ENCODE data around the gene ZNF346.

Gene ZNF346

GRCh38 chr5:177065491-177065890 is 43.0 kb downstream of the ZNF346 start:
- no peak overlapping the region for H3K4me3 ChIP-seq (ENCODE audit: low read depth, low read length)

GRCh38 chr5:177066224-177066623 is 43.7 kb downstream of the ZNF346 start:
- H3K4me3 ChIP-seq (ENCODE audit: low read depth, low read length): no peak overlapping the region

- H3K4me3 ChIP-seq (ENCODE audit: low read depth, low read length): no peak overlapping the region
Observed at GRCh38 chr5:177067503-177067902, 45.0 kb downstream of the ZNF346 start.

- H3K4me3 ChIP-seq (ENCODE audit: low read depth, low read length): no peak overlapping the region
Observed at GRCh38 chr5:177070536-177071191, 48.2 kb downstream of the ZNF346 start.

GRCh38 chr5:177071666-177072385 is 49.3 kb downstream of the ZNF346 start:
- H3K4me3 ChIP-seq (ENCODE audit: low read depth, low read length): no peak overlapping the region

GRCh38 chr5:177077335-177077734 is 54.8 kb downstream of the ZNF346 start:
- no peak overlapping the region for H3K4me3 ChIP-seq (ENCODE audit: low read depth, low read length)

- no peak overlapping the region for H3K4me3 ChIP-seq (ENCODE audit: low read depth, low read length)
Observed at GRCh38 chr5:177079606-177080005, 57.1 kb downstream of the ZNF346 start.

- H3K4me3 ChIP-seq (ENCODE audit: low read depth, low read length): no peak overlapping the region
Observed at GRCh38 chr5:177080265-177080664, 57.8 kb downstream of the ZNF346 start.

- H3K4me3 ChIP-seq (ENCODE audit: low read depth, low read length): no peak overlapping the region
Observed at GRCh38 chr5:177081859-177082258, 59.4 kb downstream of the ZNF346 start.

GRCh38 chr5:177083357-177083756 is 60.9 kb downstream of the ZNF346 start:
- H3K4me3 ChIP-seq (ENCODE audit: low read depth, low read length): no peak overlapping the region

- no peak overlapping the region for H3K4me3 ChIP-seq (ENCODE audit: low read depth, low read length)
Observed at GRCh38 chr5:177084175-177084574, 61.7 kb downstream of the ZNF346 start.

- peak overlapping the region; percentile 8 for H3K4me3 ChIP-seq (ENCODE audit: low read depth, low read length)
Observed at GRCh38 chr5:177085985-177086653, 63.6 kb downstream of the ZNF346 start.

GRCh38 chr5:177086654-177087397 is 64.3 kb downstream of the ZNF346 start, which contains the start of gene FGFR4:
Gene FGFR4 (plus strand): TSS chr5:177086915. CDS start chr5:177089603, 2,688 bp downstream.
- peak within 1 kb of the TSS; percentile 61 for H3K4me3 ChIP-seq (ENCODE audit: low read depth, low read length)

- H3K4me3 ChIP-seq (ENCODE audit: low read depth, low read length): peak overlapping the region; percentile 61
Observed at GRCh38 chr5:177087398-177088005, 65.0 kb downstream of the ZNF346 start.

- no peak overlapping the region for H3K4me3 ChIP-seq (ENCODE audit: low read depth, low read length)
Observed at GRCh38 chr5:177089127-177089526, 66.6 kb downstream of the ZNF346 start.

GRCh38 chr5:177089825-177090641 is 67.5 kb downstream of the ZNF346 start:
- H3K4me3 ChIP-seq (ENCODE audit: low read depth, low read length): no peak overlapping the region

GRCh38 chr5:177090813-177091212 is 68.3 kb downstream of the ZNF346 start:
- no peak overlapping the region for H3K4me3 ChIP-seq (ENCODE audit: low read depth, low read length)

GRCh38 chr5:177091232-177091631 is 68.7 kb downstream of the ZNF346 start:
- no peak overlapping the region for H3K4me3 ChIP-seq (ENCODE audit: low read depth, low read length)

GRCh38 chr5:177092178-177093081 is 69.9 kb downstream of the ZNF346 start:
- H3K4me3 ChIP-seq (ENCODE audit: low read depth, low read length): no peak overlapping the region
